Fibroblast of pulmonary artery (primary cell): ENCODE results near the gene APP.

ENCODE experiments used
- DNase-seq: peaks from one replicate; pipeline ENCODE4 v3.0.0-alpha.2; 2010; ENCODE audit warnings: low read depth
- H3K4me3 ChIP-seq: replicated peaks from 2 replicates; pipeline ENCODE4 v1.5.1; 2011; ENCODE audit warnings: low read depth, mild to moderate bottlenecking, control low read depth, low read length, moderate library complexity
- CTCF ChIP-seq: IDR thresholded peaks from 2 replicates; pipeline ENCODE4 v1.5.1; 2011; ENCODE audit warnings: mild to moderate bottlenecking, control low read depth, low read length, inconsistent platforms; ENCODE audit errors: missing control alignments

APP gene

GRCh38 chr21:25964926-25965325, 205.6 kb downstream of the APP start:
- no peak overlapping the region for H3K4me3 ChIP-seq
- no peak for DNase-seq
- TF ChIP-seq CTCF = no peak

GRCh38 chr21:25964015-25964414, 206.6 kb downstream of the APP start:
- no peak overlapping the region for H3K4me3 ChIP-seq
- no peak for TF ChIP-seq CTCF
- peak; percentile 56 for DNase-seq

DNA sequence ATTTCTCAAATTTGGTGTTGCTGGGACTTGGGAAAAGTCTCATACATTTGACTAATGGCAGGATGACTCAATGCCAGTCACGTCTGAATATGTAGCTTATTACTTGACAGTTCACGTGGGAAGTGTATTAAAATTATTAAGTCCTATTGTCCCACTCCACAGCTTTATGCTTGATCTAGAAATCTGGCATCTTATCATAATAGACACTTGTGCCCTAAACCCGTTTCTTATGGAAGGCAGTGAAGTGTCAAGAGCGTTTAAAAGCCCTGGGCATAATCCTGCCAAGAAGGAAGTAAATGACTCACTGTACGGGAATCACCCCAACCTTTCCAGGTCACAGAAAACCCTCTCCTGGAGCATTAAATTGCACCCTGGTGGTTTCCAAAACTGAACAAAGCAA, 207.4 kb downstream of the APP start:
- peak; percentile 60 for DNase-seq
- no peak overlapping the region for H3K4me3 ChIP-seq
- no peak for TF ChIP-seq CTCF

DNA sequence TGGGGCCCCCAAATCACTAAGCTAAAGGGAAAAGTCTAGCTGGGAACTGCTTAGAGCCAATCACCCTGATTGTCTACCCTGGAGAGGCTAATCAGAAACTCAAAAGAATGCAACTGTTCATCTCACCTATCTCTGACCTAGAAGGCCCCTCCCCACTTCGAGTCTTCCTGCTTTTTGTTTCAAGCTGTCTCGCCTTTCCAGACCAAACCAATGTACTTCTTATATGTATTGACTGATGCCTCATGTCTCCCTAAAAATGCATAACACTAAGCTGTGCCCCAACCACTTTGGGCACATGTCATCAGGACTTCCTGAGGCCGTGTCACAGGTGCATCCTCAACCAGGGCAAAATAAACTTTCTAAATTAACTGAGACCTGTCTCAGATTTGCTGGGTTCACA, 209.5 kb downstream of the APP start:
- TF ChIP-seq CTCF = no peak
- H3K4me3 ChIP-seq = no peak overlapping the region
- no peak for DNase-seq

GRCh38 chr21:25960402-25960801, 210.2 kb downstream of the APP start:
- no peak for TF ChIP-seq CTCF
- H3K4me3 ChIP-seq = no peak overlapping the region
- no peak for DNase-seq

DNA sequence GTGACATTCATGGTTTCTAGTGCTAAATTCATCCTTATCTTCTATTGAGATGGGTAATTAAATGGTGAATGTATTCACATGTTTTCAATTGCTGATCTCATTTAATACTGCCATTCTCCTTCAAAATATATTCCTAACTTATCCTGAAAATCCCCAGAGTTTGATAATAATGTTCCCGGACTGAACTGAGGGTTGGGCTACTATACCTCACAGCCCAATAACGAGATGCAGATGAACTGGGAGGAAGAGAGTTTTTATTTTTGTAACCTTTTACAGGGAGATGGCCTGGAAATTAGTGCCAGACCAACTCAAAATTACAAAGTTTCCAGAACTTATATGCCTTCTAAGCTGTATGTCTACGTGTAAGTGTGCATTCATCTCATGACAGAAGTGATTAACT, 210.8 kb downstream of the APP start:
- TF ChIP-seq CTCF = no peak
- no peak for DNase-seq
- no peak overlapping the region for H3K4me3 ChIP-seq

DNA sequence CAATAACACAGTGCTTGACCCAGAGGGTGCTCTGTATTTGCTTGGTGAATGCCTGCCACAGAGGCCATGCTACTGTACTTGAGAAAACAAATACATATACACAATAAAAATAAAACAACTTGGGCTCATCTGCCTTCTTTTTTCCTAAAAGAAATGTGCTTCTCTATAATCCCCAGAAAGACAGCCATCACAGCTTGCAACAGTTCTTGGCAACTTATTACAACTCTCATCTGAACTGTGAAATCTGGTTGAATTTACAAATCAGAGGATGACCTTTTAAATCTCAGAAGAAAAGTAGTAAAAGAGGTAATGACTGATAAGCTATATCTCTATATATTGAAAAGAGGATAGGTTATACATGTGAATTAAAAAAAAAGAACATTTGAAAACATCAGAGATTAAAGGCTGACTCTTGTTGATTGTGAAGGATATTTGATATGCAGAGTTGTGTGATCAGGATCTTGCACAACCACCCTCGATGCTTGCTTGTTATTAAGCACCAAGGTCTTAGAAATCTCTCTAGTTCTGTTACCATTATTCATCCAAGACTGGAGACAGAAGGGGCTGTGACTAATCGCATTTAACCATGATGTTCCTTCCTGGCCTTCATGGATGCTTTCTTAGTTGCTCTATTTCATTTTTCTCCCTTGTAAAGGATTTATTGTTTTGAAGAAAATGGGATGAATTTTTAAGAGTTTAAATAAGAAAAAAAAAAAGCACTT, 213.4 kb downstream of the APP start:
- no peak for TF ChIP-seq CTCF
- DNase-seq = peak; percentile 85
- no peak overlapping the region for H3K4me3 ChIP-seq
